CD4-positive, alpha-beta T cell treated with Interleukin-4 for 1 hour (primary cell): ENCODE data around the gene TLR5.

Source experiments
- DNase-seq, 2 donors: peaks; one replicate each; pipeline ENCODE4 v3.0.0-alpha.2; 2020 to 2022

The TLR5 gene

GRCh38 chr1:223109581-223110026 lies 33.4 kb downstream of the TLR5 start:
- DNase-seq, result no peak

- DNase-seq, result no peak
Measured at GRCh38 chr1:223106856-223107255, 36.2 kb downstream of the TLR5 start.

- DNase-seq, result no peak
Measured at GRCh38 chr1:223105568-223105967, 37.5 kb downstream of the TLR5 start.

DNA sequence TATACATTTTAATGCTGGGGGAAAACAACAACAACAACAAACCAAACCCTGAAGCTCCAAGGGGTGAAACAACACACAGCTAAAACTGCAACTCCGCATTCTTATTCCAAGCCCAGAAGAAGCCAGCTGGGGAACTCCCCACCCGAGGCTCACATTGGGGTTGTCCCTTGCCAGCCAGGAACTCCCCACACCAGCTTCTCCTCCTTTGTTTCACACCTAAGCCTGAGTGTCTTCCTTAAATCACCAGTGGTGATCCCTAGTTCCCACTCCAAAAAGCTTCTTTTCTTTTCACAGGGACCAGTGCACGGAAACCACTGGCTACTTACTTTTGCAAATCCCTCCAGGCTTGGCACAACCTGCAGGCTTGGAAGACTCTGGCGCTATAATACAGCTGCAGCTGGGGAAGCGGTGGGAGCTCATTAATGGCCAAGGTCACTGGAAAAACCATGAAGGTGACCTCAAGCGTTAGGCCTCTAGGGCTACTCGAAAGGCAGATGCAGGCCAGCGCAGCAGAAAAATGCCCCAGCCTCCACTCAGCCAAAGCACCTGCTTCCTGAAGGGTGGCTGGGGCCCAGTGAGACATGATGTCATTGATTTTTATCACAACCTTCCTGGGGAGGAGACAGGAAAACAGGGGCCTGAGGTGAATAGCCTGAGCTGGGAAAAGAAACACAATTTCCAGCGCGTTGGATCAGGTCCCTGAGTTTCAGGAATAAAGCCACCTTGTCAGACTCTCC lies 40.1 kb downstream of the TLR5 start:
- no peak for DNase-seq

- no peak for DNase-seq
Measured at GRCh38 chr1:223097713-223098112, 45.3 kb downstream of the TLR5 start.

DNA sequence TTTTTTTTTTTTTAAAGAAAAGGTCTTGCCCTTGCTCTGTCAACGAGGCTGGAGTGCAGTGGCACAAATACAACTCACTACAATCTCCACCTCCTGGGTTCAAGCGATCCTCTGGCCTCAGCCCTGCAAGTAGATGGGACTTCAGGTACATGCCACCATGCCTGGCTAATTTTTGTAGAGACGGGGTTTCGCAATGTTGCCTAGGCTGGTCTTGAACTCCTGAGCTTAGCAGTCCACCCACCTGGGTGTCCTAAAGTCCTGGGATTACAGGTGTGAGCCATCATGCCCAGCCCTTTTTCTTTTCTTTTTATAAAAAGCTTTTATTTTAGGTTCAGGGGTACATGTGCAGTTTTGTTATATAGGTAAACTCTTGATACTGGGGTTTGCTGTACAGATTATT lies 47.2 kb downstream of the TLR5 start:
- DNase-seq, result no peak

- no peak for DNase-seq
Measured at GRCh38 chr1:223091896-223092295, 51.2 kb downstream of the TLR5 start.

DNA sequence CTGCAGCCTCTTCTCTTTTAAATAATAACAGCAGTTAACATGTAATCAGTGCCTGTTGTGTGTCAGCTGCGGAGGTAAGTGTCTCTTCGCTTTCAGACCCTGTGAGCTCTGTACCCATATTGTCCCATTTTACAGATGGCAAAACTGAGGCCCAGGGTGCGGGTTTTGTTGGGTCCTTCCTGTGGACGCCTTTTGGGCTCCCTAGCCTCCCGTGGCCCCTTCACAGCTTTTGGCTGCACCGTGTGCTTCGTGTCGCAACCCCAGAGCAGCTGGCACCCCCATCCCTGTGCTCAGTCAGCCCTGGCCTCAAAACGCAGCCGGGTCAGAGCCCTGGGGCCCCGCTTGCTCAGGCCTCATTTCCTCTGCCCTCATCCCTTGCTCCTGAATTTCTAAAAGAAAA lies 53.8 kb downstream of the TLR5 start:
- DNase-seq, result no peak

- DNase-seq, result no peak
Measured at GRCh38 chr1:223088713-223089240, 54.3 kb downstream of the TLR5 start.

GRCh38 chr1:223087291-223088255 lies 55.5 kb downstream of the TLR5 start:
- DNase-seq, result no peak

DNA sequence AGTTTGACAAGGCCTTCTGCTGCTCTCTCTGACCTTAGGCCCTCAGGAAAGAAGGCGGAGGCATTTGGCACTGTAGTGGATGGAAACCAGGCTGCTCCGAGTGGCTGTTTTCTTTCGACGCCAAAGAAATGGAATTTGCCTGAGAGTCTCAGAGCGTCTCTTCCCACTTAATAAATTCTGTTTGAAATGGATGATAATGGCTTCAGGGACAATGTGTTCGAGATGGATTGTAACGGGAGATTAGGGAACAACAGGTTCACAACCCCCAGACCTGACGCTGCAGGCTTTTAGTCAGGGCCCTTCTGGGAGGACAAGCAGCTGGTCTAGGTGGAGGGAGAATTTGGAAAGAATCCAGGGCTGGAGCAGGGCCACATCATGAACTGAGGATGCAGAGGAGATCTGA lies 58.6 kb downstream of the TLR5 start:
- no peak for DNase-seq

- DNase-seq, result no peak
Measured at GRCh38 chr1:223083831-223084230, 59.2 kb downstream of the TLR5 start.

GRCh38 chr1:223082914-223083313 lies 60.1 kb downstream of the TLR5 start:
- no peak for DNase-seq

DNA sequence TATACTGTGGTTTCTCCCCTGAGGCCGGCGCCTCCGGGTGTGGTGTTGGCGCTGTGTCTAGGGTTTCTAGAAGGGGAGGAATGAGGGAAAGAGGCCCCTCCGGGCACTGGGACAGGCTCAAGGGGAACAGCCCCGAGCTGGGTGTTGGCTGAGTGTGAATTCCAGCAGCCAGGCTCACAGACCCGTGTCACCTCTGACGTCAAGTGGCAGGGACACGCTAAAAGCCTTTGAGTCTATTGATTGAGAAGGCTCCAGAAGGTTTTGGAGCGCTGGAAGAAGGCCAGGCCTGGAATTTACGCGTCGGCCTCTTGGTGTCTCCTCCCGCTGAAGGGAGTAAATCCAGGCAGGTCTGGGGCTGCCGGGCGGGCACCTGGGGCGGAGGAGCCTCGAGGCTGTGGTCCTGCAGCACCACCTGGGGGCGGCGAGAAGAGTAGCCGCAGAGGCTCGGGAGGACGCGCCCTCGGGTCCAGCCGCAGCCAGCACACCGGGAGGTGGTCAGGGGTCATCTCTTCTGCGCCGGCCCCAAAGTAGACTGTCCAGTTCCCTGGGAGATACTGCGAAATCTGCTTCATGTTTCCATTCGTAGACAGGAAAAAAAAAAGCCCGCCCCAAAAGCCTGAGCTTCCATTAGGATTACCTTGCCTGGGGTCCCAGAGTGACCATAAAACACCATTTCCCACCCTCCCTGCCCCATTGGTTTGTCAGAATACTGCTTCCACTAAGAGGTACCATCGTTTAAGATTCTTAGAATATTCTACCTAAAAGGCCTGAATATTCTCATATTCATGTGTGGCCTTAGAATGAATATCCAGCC lies 61.7 kb downstream of the TLR5 start:
- peak; percentile 69 to 78 for DNase-seq

GRCh38 chr1:223079498-223079897 lies 63.5 kb downstream of the TLR5 start:
- no peak for DNase-seq

GRCh38 chr1:223077247-223077833 lies 65.7 kb downstream of the TLR5 start:
- no peak for DNase-seq

- DNase-seq, result no peak
Measured at GRCh38 chr1:223076362-223076761, 66.7 kb downstream of the TLR5 start.

DNA sequence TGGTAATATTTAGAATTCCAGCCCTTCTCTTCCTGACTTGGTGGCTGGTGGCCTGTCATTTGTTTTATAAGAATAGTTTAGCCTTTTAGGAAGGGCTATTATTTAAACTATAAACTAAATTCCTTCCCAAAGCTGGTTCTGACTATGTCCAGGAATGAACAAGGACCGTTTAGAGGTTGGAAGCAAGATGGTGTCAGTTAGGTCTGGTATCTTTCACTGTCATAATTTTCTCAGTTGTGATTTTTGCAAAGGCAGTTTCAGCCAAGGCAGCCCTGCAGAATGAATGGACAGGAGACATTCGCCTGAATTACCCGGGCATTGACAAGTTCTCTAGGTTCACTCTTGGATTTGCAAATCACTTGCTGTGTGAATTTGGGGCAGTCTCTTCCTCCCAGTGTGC lies 67.2 kb downstream of the TLR5 start:
- no peak for DNase-seq

DNA sequence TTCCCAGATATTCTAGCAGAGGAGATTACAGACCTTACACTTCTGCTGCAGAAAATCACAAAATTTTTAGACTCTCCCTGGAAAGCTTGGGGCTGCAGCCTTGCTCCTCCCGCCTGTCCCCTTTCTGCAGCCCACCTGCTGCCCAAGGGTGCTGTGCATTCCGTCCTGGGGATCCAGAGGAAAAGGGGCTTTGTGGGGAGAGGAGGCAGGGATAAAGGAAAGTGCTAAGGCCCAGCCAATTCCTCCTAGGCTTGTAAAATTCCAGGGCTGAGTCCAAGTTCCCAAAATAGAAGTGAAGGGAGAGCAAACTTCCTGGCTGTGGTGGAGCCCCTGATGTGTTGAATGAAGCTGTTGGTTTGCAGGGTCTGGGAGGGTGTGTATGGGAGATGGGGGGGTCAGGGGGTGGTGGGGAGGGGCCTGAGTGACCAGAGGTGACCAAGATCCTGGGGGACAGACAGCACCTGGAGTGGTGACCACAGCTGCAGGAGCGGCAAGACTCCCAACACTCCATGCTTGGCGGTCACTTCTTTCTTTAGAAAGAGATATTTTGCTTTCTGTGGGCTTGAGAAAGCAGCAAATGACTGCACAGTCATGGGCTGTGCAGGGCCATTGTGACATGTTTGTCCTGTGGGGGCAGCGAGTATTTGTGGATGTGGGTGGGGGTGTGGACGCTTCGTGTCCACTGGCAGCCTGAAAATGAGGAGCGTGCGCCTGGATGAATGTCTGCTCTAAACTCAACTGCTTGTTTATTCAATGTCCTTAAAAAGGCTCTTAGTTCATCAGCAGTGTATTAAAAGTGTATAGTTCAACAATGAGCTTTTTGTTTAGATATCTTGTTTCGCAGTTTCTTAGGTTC lies 68.4 kb downstream of the TLR5 start:
- DNase-seq, result no peak

DNA sequence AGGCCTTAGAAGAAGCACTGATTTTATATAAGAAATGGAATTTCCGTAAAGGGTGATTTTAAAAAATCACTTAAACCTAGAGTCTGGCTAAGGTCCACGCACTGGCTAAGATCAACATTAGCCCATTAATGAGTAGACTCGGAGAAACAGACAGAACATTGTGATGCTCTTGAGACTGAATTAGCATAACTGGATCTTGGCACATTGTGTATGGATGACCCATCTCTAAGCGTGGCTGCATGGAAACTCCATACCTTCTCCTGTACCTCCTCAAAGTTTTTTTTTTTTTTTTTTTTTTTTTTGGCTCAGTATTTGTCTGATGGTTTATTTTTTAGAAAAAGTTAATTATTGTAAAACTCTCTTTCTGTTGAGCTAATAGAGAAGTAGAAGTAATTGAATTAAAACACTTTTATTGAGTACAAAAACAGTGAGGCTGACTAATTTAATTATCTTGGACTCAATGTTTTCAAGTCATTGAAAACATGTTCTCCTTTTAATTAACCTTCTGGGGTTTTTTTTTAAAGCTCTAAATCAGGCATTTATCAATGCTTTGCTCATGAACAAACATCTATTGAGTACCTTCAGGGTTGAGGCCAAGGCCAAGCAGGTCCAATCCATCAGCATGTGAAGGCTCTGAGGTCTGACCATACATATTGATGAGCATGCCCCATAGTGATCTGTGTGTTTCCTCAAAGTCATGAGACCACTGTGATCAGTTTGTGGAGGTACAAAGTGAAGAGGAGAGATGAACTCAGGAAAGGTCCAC lies 74.0 kb downstream of the TLR5 start:
- DNase-seq, result no peak

- DNase-seq, result no peak
Measured at GRCh38 chr1:223067914-223068313, 75.1 kb downstream of the TLR5 start.
